CD4-positive, alpha-beta memory T cell (primary cell): ENCODE data around the gene TNNC1. TPM values are rescaled to one million over a fixed set of nuclear protein-coding genes. Genes with fewer than 3 reads are reported as not detected.

Source experiments
- CTCF ChIA-PET: fragments of 350-600 bp; sonication (Branson Sonifier 250); formaldehyde crosslinking; loops from one replicate; lab custom pipeline; 2021; ENCODE audit warnings: inconsistent platforms; ENCODE audit not compliant: partially characterized antibody; lab: Charles Lee
- POLR2A ChIA-PET: fragments of 350-600 bp; sonication (Branson Sonifier 250); formaldehyde crosslinking; loops from one replicate; lab custom pipeline; 2021; ENCODE audit not compliant: partially characterized antibody; lab: Charles Lee
- DNase-seq, 5 donors: peaks; one replicate each; pipeline versions ENCODE4 v3.0.0 to v3.0.0-alpha.2; 2020 to 2022; ENCODE audit warnings: mixed read lengths in 1 of 5
- H3K27ac ChIP-seq: one replicate; pipeline ENCODE4 v1.7.0; 2013; ENCODE audit warnings: low read depth, low read length
- H3K27me3 ChIP-seq: 2 replicates; pipeline ENCODE4 v1.7.0; 2013; ENCODE audit warnings: mild to moderate bottlenecking, low read length, moderate library complexity; ENCODE audit not compliant: insufficient read depth
- H3K36me3 ChIP-seq: 2 replicates; pipeline ENCODE4 v1.7.0; 2013; ENCODE audit warnings: mild to moderate bottlenecking, low read length, moderate library complexity; ENCODE audit not compliant: insufficient read depth
- H3K4me1 ChIP-seq: 2 replicates; pipeline ENCODE4 v1.7.0; 2013; ENCODE audit warnings: mild to moderate bottlenecking, low read length, moderate library complexity; ENCODE audit not compliant: insufficient read depth
- H3K4me3 ChIP-seq, 2 donors: one replicate each; pipeline ENCODE4 v1.7.0; 2013; ENCODE audit warnings: low read length in 2 of 2, mild to moderate bottlenecking in 1 of 2
- H3K9me3 ChIP-seq, 2 donors: one replicate each; pipeline ENCODE4 v1.7.0; 2013; ENCODE audit warnings: low read length in 2 of 2, control low read depth in 1 of 2; ENCODE audit not compliant: control insufficient read depth in 1 of 2
- H3K27ac Mint-ChIP-seq, 7 donors: one replicate each; pipeline ENCODE4 v1.8.0; 2020 to 2021; ENCODE audit warnings: mixed read lengths in 7 of 7, mild to moderate bottlenecking in 6 of 7, inconsistent platforms in 3 of 7, moderate library complexity in 3 of 7
- H3K27me3 Mint-ChIP-seq, 2 donors: one replicate each; pipeline ENCODE4 v1.8.0; 2020 to 2021; ENCODE audit warnings: mixed read lengths in 2 of 2
- H3K36me3 Mint-ChIP-seq, 2 donors: one replicate each; pipeline ENCODE4 v1.8.0; 2020 to 2021; ENCODE audit warnings: mixed read lengths in 2 of 2, inconsistent platforms in 1 of 2, mild to moderate bottlenecking in 1 of 2
- H3K4me1 Mint-ChIP-seq, 4 donors: one replicate each; pipeline ENCODE4 v1.8.0; 2020 to 2021; ENCODE audit warnings: mixed read lengths in 4 of 4, mild to moderate bottlenecking in 1 of 4
- H3K4me3 Mint-ChIP-seq, 8 donors: one replicate each; pipeline ENCODE4 v1.8.0; 2020 to 2021; ENCODE audit warnings: mixed read lengths in 8 of 8, mild to moderate bottlenecking in 7 of 8, moderate library complexity in 6 of 8, inconsistent platforms in 3 of 8
- H3K9me3 Mint-ChIP-seq, 8 donors: one replicate each; pipeline ENCODE4 v1.8.0; 2020 to 2021; ENCODE audit warnings: mixed read lengths in 8 of 8, mild to moderate bottlenecking in 5 of 8, inconsistent platforms in 3 of 8, moderate library complexity in 1 of 8
- intact Hi-C: fragments of 100-400 bp; cut with micrococcal nuclease; formaldehyde crosslinking; loops from one replicate; pipeline ENCODE4 v1.15.1; 2023
- polyA plus RNA-seq, 2 donors: library from polyadenylated mRNA; unstranded; fragments of 300-500 nt; fragmentation: Illumina TruSeq; gene quantifications; one replicate each; pipeline ENCODE4 v1.2.3, GENCODE V29; 2021
- total RNA-seq, 2 experiments: library from RNA; stranded (reverse); gene quantifications; one replicate each; pipeline ENCODE4 v1.2.3, GENCODE V29; 2021

TNNC1 gene
- total and polyA plus RNA-seq, 4 experiments from 2014 or later, result 0.92 to 7.1 (median 5.3) TPM; not detected in 1

- Histone ChIP-seq H3K4me1 (peaks cover 17% of the 10 kb centered on the region), H3K27me3 (no peaks in the 10 kb centered on the region), H3K4me3 (no peak overlapping the region), H3K36me3 (no peaks in the 10 kb centered on the region), H3K9me3 (no peaks in the 10 kb centered on the region), H3K27ac (no peak overlapping the region)
- no peak for DNase-seq
- Mint-ChIP-seq H3K36me3 (no peaks in the 10 kb centered on the region), H3K27ac (peak overlapping the region in 4 of 7 donors; percentile 2 to 73 (median 38)), H3K9me3 (no peaks in the 10 kb centered on the region), H3K4me3 (no peak overlapping the region), H3K27me3 (no peaks in the 10 kb centered on the region), H3K4me1 (peaks cover 4 to 14% (median 5%) of the 10 kb centered on the region in 4 donors)
- ChIA-PET CTCF (interaction anchor here (4.0 to 5.9 kb wide), 2 partner anchors 14 to 20 kb away, joined by 19 to 51 read pairs; partner anchors contain the start of gene SEMA3G), POLR2A (interaction anchor here (0.6 kb wide), 1 partner anchor 12 kb away, joined by 3 read pairs; no protein-coding TSS in a partner anchor)
- intact Hi-C loops, result no loop called here
Measured at GRCh38 chr3:52432691-52433141, 21.1 kb downstream of the TNNC1 start.

- no peaks in the 10 kb centered on the region for H3K36me3 Mint-ChIP-seq
- peak in 1 of 5 donors; percentile 35 for DNase-seq
- peak overlapping the region in 1 of 8 donors; percentile 38 for H3K4me3 Mint-ChIP-seq
- POLR2A ChIA-PET, result interaction anchor here (0.6 kb wide), 1 partner anchor 11 kb away, joined by 3 read pairs; no protein-coding TSS in a partner anchor
- H3K27ac ChIP-seq, result no peak overlapping the region
- CTCF ChIA-PET, result interaction anchor here (4.0 to 5.9 kb wide), 2 partner anchors 15 to 19 kb away, joined by 19 to 51 read pairs; partner anchors contain the start of gene SEMA3G
- intact Hi-C loops, result no loop called here
- H3K27me3 ChIP-seq, result no peaks in the 10 kb centered on the region
- peaks cover 17% of the 10 kb centered on the region for H3K4me1 ChIP-seq
- H3K27ac Mint-ChIP-seq, result peak overlapping the region in 3 of 7 donors; percentile 15 to 85 (median 53)
- H3K4me1 Mint-ChIP-seq, result peaks cover 4 to 14% (median 5%) of the 10 kb centered on the region in 4 donors
- no peaks in the 10 kb centered on the region for H3K27me3 Mint-ChIP-seq
- no peaks in the 10 kb centered on the region for H3K9me3 Mint-ChIP-seq
- no peak overlapping the region for H3K4me3 ChIP-seq
- H3K36me3 ChIP-seq, result no peaks in the 10 kb centered on the region
- H3K9me3 ChIP-seq, result no peaks in the 10 kb centered on the region
Measured at GRCh38 chr3:52432225-52432624, 21.6 kb downstream of the TNNC1 start.

- H3K27ac Mint-ChIP-seq, result peak overlapping the region in 3 of 7 donors; percentile 15 to 85 (median 53)
- CTCF ChIA-PET, result interaction anchor here (4.0 to 5.9 kb wide), 2 partner anchors 15 to 18 kb away, joined by 19 to 51 read pairs; partner anchors contain the start of gene SEMA3G
- Histone ChIP-seq H3K9me3 (no peaks in the 10 kb centered on the region), H3K27me3 (no peaks in the 10 kb centered on the region), H3K36me3 (no peaks in the 10 kb centered on the region), H3K4me3 (no peak overlapping the region), H3K27ac (no peak overlapping the region), H3K4me1 (peaks cover 17% of the 10 kb centered on the region)
- POLR2A ChIA-PET, result no interaction called here
- no peaks in the 10 kb centered on the region for H3K9me3 Mint-ChIP-seq
- H3K4me1 Mint-ChIP-seq, result peaks cover 4 to 14% (median 5%) of the 10 kb centered on the region in 4 donors
- peak overlapping the region in 1 of 8 donors; percentile 38 for H3K4me3 Mint-ChIP-seq
- no peak for DNase-seq
- intact Hi-C loops, result no loop called here
- H3K36me3 Mint-ChIP-seq, result no peaks in the 10 kb centered on the region
- H3K27me3 Mint-ChIP-seq, result no peaks in the 10 kb centered on the region
Measured at GRCh38 chr3:52431459-52432223, 22.2 kb downstream of the TNNC1 start.

GRCh38 chr3:52430416-52430810 lies 23.4 kb downstream of the TNNC1 start:
- H3K4me3 ChIP-seq, result no peak overlapping the region
- H3K27me3 ChIP-seq, result no peaks in the 10 kb centered on the region
- intact Hi-C loops, result no loop called here
- Mint-ChIP-seq H3K27ac (no peak overlapping the region), H3K4me3 (no peak overlapping the region), H3K27me3 (no peaks in the 10 kb centered on the region), H3K4me1 (peaks cover 4 to 14% (median 5%) of the 10 kb centered on the region in 4 donors), H3K36me3 (no peaks in the 10 kb centered on the region), H3K9me3 (no peaks in the 10 kb centered on the region)
- no peaks in the 10 kb centered on the region for H3K36me3 ChIP-seq
- no peaks in the 10 kb centered on the region for H3K9me3 ChIP-seq
- CTCF ChIA-PET, result interaction anchor here (0.8 to 5.9 kb wide), 3 partner anchors 15 to 17 kb away, joined by 3 to 51 read pairs (median 19); partner anchors contain the start of gene SEMA3G
- H3K27ac ChIP-seq, result no peak overlapping the region
- POLR2A ChIA-PET, result no interaction called here
- peaks cover 17% of the 10 kb centered on the region for H3K4me1 ChIP-seq
- no peak for DNase-seq

GRCh38 chr3:52429779-52430415 lies 23.9 kb downstream of the TNNC1 start:
- intact Hi-C loops, result no loop called here
- no peak overlapping the region for H3K27ac Mint-ChIP-seq
- ChIA-PET CTCF (interaction anchor here (0.8 to 5.9 kb wide), 4 partner anchors 14 to 18 kb away, joined by 3 to 82 read pairs (median 35); partner anchors contain the start of gene SEMA3G), POLR2A (no interaction called here)
- no peaks in the 10 kb centered on the region for H3K27me3 Mint-ChIP-seq
- peaks cover 4 to 14% (median 5%) of the 10 kb centered on the region in 4 donors for H3K4me1 Mint-ChIP-seq
- H3K4me1 ChIP-seq, result peaks cover 17% of the 10 kb centered on the region
- H3K9me3 ChIP-seq, result no peaks in the 10 kb centered on the region
- H3K36me3 ChIP-seq, result no peaks in the 10 kb centered on the region
- H3K9me3 Mint-ChIP-seq, result no peaks in the 10 kb centered on the region
- H3K36me3 Mint-ChIP-seq, result no peaks in the 10 kb centered on the region
- no peak overlapping the region for H3K27ac ChIP-seq
- DNase-seq, result no peak
- no peak overlapping the region for H3K4me3 Mint-ChIP-seq
- H3K4me3 ChIP-seq, result no peak overlapping the region
- no peaks in the 10 kb centered on the region for H3K27me3 ChIP-seq

- Histone ChIP-seq H3K4me1 (peaks cover 17% of the 10 kb centered on the region), H3K36me3 (no peaks in the 10 kb centered on the region), H3K4me3 (no peak overlapping the region), H3K27ac (no peak overlapping the region), H3K27me3 (no peaks in the 10 kb centered on the region), H3K9me3 (no peaks in the 10 kb centered on the region)
- intact Hi-C loops, result no loop called here
- Mint-ChIP-seq H3K4me1 (peaks cover 4 to 14% (median 5%) of the 10 kb centered on the region in 4 donors), H3K27me3 (no peaks in the 10 kb centered on the region), H3K27ac (no peak overlapping the region), H3K9me3 (no peaks in the 10 kb centered on the region), H3K36me3 (no peaks in the 10 kb centered on the region), H3K4me3 (no peak overlapping the region)
- CTCF ChIA-PET, result interaction anchor here (1.1 to 4.5 kb wide), 4 partner anchors 10 to 43 kb away, joined by 4 to 82 read pairs (median 6); partner anchors contain the start of gene SEMA3G
- POLR2A ChIA-PET, result no interaction called here
- no peak for DNase-seq
Measured at GRCh38 chr3:52429031-52429430, 24.8 kb downstream of the TNNC1 start.
